Lower lobe of right lung (tissue), 2 donors: ENCODE measurements around the gene GPR3. TPM values are rescaled to one million over a fixed set of nuclear protein-coding genes. Genes with fewer than 3 reads are reported as not detected.
"Not testable (repeated sequence)": the region's sequence is repeated elsewhere in the genome, so short reads cannot be mapped to it uniquely, and the experiment has no call there.

ENCODE experiments used
- ATAC-seq, 2 donors: fragments of 200-7000 bp; cut with Tn5 transposase; one replicate each; pipeline ENCODE4 v1.9.1; 2020 to 2022; ENCODE audit warnings: mild to moderate bottlenecking in 2 of 2, moderate library complexity in 2 of 2
- DNase-seq: peaks from one replicate; pipeline ENCODE4 v3.0.0-alpha.2; 2020
- H3K27ac ChIP-seq: fragments of 200-600 bp; one replicate; pipeline ENCODE4 v1.8.0; 2022
- H3K27me3 ChIP-seq: fragments of 200-600 bp; one replicate; pipeline ENCODE4 v1.8.0; 2022; ENCODE audit warnings: low read depth
- H3K36me3 ChIP-seq: fragments of 200-600 bp; one replicate; pipeline ENCODE4 v1.8.0; 2022; ENCODE audit warnings: mild to moderate bottlenecking
- H3K4me1 ChIP-seq: fragments of 200-600 bp; one replicate; pipeline ENCODE4 v1.8.0; 2022
- H3K4me3 ChIP-seq: fragments of 200-600 bp; one replicate; pipeline ENCODE4 v1.8.0; 2022; ENCODE audit warnings: mild to moderate bottlenecking
- H3K9me3 ChIP-seq: fragments of 200-600 bp; one replicate; pipeline ENCODE4 v1.8.0; 2022
- CTCF ChIP-seq: fragments of 200-600 bp; IDR thresholded peaks from one replicate; pipeline ENCODE4 v1.8.0; 2022; ENCODE audit warnings: antibody characterized with exemption, mild to moderate bottlenecking
- intact Hi-C: fragments of 100-400 bp; cut with DNase I; formaldehyde crosslinking; loops from one replicate; pipeline ENCODE4 v1.11.0; 2022
- total RNA-seq: library from RNA; stranded (reverse); fragmentation: NEBNext Ultra II Directional; extraction: Animal tissue kit (Norgen Biotek cat#: 25700); gene quantifications from one replicate; pipeline ENCODE4 v1.2.1, GENCODE V29; 2021
- donor health status: DM: no; HTN: yes; CAD: no; lungs with severe emphysema.

The GPR3 gene
- total RNA-seq, 1 donor from 2014 or later = 0.18 TPM

- Histone ChIP-seq H3K27ac (no peak overlapping the region), H3K4me3 (no peak overlapping the region), H3K36me3 (no peaks in the 10 kb centered on the region), H3K27me3 (no peaks in the 10 kb centered on the region), H3K9me3 (no peaks in the 10 kb centered on the region), H3K4me1 (peaks cover 17% of the 10 kb centered on the region)
- ATAC-seq = no peak
- DNase-seq = no peak
- intact Hi-C loops = no loop called here
- no peak for TF ChIP-seq CTCF
Measured at GRCh38 chr1:27381969-27382762, 10.3 kb upstream of the GPR3 start.

- no peak for TF ChIP-seq CTCF
- Histone ChIP-seq H3K4me1 (peaks cover 17% of the 10 kb centered on the region), H3K27me3 (no peaks in the 10 kb centered on the region), H3K9me3 (no peaks in the 10 kb centered on the region), H3K36me3 (no peaks in the 10 kb centered on the region), H3K27ac (no peak within 1 kb of the TSS), H3K4me3 (peak within 1 kb of the TSS; percentile 33)
- DNase-seq (peak; percentile 84), ATAC-seq (peak; percentile 89 to 93)
- intact Hi-C loops = no loop called here
Measured at GRCh38 chr1:27383039-27383605, 9.3 kb upstream of the GPR3 start, which contains the start of gene CD164L2. CD164L2 (minus strand) TSS chr1:27383333; CDS start chr1:27383239, 94 bp downstream.

- no peak for TF ChIP-seq CTCF
- ATAC-seq (no peak), DNase-seq (no peak)
- Histone ChIP-seq H3K36me3 (no peaks in the 10 kb centered on the region), H3K4me1 (peaks cover 17% of the 10 kb centered on the region), H3K4me3 (no peak overlapping the region), H3K27ac (no peak overlapping the region), H3K27me3 (no peaks in the 10 kb centered on the region), H3K9me3 (no peaks in the 10 kb centered on the region)
- intact Hi-C loops = no loop called here
Measured at GRCh38 chr1:27383661-27384060, 8.8 kb upstream of the GPR3 start.

- H3K4me1 ChIP-seq = peaks cover 17% of the 10 kb centered on the region
- ATAC-seq, intact Hi-C loops, H3K36me3 ChIP-seq, H3K27me3 ChIP-seq, H3K27ac ChIP-seq, H3K4me3 ChIP-seq, H3K9me3 ChIP-seq, DNase-seq: not testable (repeated sequence)
Measured at GRCh38 chr1:27384797-27385196, 7.6 kb upstream of the GPR3 start.

GRCh38 chr1:27388337-27389005 lies 4.0 kb upstream of the GPR3 start:
- Histone ChIP-seq H3K36me3 (no peaks in the 10 kb centered on the region), H3K9me3 (no peaks in the 10 kb centered on the region), H3K27ac (no peak overlapping the region), H3K27me3 (no peaks in the 10 kb centered on the region), H3K4me1 (peaks cover 28% of the 10 kb centered on the region), H3K4me3 (no peak overlapping the region)
- intact Hi-C loops = no loop called here
- ATAC-seq (peak; percentile 45 to 47), DNase-seq (peak; percentile 81)
- peak; percentile 83 for TF ChIP-seq CTCF
